Colonic mucosa (tissue), 4 donors: ENCODE data around the gene GASK1A. TPM values are rescaled to one million over a fixed set of nuclear protein-coding genes. Genes with fewer than 3 reads are reported as not detected.

ENCODE experiments used
- DNase-seq: peaks from one replicate; pipeline ENCODE4 v3.0.0-alpha.2; 2020
- H3K27ac ChIP-seq: fragments of 200-600 bp; one replicate; pipeline ENCODE4 v1.8.0; 2021
- H3K27me3 ChIP-seq: fragments of 200-600 bp; one replicate; pipeline ENCODE4 v1.8.0; 2021
- H3K36me3 ChIP-seq: fragments of 200-600 bp; one replicate; pipeline ENCODE4 v1.8.0; 2021
- H3K4me1 ChIP-seq: fragments of 200-600 bp; one replicate; pipeline ENCODE4 v1.8.0; 2021; ENCODE audit warnings: mild to moderate bottlenecking
- H3K4me3 ChIP-seq: fragments of 200-600 bp; one replicate; pipeline ENCODE4 v1.8.0; 2021
- H3K9ac ChIP-seq, 2 donors: one replicate each; pipeline ENCODE4 v1.7.0; 2013; ENCODE audit warnings: control low read depth in 2 of 2, low read depth in 2 of 2, low read length in 2 of 2
- H3K9me3 ChIP-seq: fragments of 200-600 bp; one replicate; pipeline ENCODE4 v1.8.0; 2021
- intact Hi-C: fragments of 100-400 bp; cut with DNase I; formaldehyde crosslinking; loops from one replicate; pipeline ENCODE4 v1.14.1; 2022
- total RNA-seq, 2 donors: library from RNA; stranded (reverse); fragmentation: NEBNext Ultra II Directional in 1 of 2; extraction: Animal tissue kit (Norgen Biotek cat#: 25700) in 1 of 2; gene quantifications; one replicate each; pipeline ENCODE4 v1.2.1, GENCODE V29; 2021
- TF ChIP-seq, protein P1 (sequence below): fragments of 200-600 bp; IDR thresholded peaks from one replicate; pipeline ENCODE4 v1.8.0; 2022; ENCODE audit warnings: antibody characterized with exemption, mild to moderate bottlenecking
- donor health status: healthy.
- donor health status: DM: no; HTN: no; CAD: no.
- donor health status: DM: no; HTN: no; CAD: no.

The GASK1A gene
- total RNA-seq, 2 donors from 2014 or later: 1.3 to 2.2 TPM

GRCh38 chr3:43025423-43025822 lies 46.3 kb downstream of the GASK1A start:
- intact Hi-C loops: no loop called here
- Histone ChIP-seq H3K4me1 (no peaks in the 10 kb centered on the region), H3K4me3 (no peak overlapping the region), H3K9ac (no peak overlapping the region), H3K36me3 (no peaks in the 10 kb centered on the region), H3K9me3 (no peaks in the 10 kb centered on the region), H3K27ac (no peak overlapping the region), H3K27me3 (no peaks in the 10 kb centered on the region)
- TF ChIP-seq, protein P1, sequence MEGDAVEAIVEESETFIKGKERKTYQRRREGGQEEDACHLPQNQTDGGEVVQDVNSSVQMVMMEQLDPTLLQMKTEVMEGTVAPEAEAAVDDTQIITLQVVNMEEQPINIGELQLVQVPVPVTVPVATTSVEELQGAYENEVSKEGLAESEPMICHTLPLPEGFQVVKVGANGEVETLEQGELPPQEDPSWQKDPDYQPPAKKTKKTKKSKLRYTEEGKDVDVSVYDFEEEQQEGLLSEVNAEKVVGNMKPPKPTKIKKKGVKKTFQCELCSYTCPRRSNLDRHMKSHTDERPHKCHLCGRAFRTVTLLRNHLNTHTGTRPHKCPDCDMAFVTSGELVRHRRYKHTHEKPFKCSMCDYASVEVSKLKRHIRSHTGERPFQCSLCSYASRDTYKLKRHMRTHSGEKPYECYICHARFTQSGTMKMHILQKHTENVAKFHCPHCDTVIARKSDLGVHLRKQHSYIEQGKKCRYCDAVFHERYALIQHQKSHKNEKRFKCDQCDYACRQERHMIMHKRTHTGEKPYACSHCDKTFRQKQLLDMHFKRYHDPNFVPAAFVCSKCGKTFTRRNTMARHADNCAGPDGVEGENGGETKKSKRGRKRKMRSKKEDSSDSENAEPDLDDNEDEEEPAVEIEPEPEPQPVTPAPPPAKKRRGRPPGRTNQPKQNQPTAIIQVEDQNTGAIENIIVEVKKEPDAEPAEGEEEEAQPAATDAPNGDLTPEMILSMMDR: no peak
- DNase-seq: no peak

DNA sequence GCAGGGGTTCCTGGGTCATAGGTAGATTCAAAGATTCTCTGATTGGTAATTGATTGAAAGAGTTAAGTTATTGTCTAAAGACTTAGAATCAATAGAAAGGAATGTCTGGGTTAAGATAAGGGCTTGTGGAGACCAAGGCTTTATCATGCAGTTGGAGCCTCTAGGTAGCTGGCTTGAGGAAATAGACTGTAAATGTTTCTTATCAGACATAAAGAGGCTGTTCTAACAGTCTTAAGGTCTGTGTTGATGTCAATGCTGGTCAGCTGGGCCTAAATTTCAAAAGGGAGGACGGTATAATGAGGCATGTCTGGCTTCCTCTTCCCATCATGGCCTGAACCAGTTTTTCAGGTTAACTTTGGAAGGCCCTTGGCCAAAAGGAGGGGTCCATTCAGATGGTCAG lies 48.9 kb downstream of the GASK1A start:
- TF ChIP-seq, protein P1: no peak
- no peak overlapping the region for H3K27ac ChIP-seq

DNA sequence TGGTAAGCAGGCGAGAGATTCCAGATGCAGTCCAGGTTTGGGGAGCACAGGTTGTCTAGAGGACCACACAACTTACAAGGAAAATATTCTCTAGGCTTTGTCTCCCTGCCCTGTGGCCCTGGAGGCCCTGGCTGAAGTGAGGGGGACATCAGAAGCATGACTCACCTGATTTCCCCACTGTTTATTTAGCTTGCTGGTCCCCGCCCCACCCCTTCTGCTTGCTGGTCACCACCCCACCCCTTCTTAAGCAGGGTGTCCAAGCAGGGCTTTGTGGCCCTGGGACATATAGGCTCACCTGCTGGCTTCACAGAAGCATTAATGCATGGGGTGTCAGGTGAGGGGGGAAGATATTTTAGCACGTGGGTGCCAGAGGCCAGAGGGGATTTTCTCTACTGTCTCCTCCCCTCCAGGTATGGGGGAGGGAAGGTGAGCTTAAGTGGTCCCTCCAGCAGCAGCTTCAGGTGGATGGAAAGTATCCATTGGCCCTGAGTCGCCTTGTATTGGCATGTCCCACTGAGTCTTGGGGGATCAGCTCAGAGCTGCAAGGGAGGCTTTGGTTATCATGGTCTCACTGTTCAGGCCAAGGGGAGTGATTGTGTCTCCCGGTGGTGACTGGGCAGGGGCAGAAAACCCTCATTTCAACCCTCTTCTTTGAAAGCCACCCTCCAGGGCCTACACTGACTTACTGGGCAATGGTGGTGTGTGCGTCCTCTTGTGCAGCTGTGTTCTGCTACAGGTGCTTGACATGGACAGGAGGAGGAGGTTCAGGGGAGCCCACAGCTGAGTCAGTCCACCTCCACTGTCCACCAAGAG lies 49.8 kb downstream of the GASK1A start:
- no peaks in the 10 kb centered on the region for H3K9me3 ChIP-seq
- H3K36me3 ChIP-seq: no peaks in the 10 kb centered on the region
- H3K27me3 ChIP-seq: no peaks in the 10 kb centered on the region
- TF ChIP-seq, protein P1: no peak
- no peak for DNase-seq
- no peaks in the 10 kb centered on the region for H3K4me1 ChIP-seq
- no peak overlapping the region for H3K27ac ChIP-seq
- no peak overlapping the region for H3K9ac ChIP-seq
- intact Hi-C loops: no loop called here
- no peak overlapping the region for H3K4me3 ChIP-seq

More for the DNA sequence above, 48.9 kb downstream of the GASK1A start:
- no peaks in the 10 kb centered on the region for H3K36me3 ChIP-seq
- DNase-seq: no peak
- H3K9me3 ChIP-seq: no peaks in the 10 kb centered on the region
- no peak overlapping the region for H3K4me3 ChIP-seq
- H3K27me3 ChIP-seq: no peaks in the 10 kb centered on the region
- H3K4me1 ChIP-seq: no peaks in the 10 kb centered on the region
- intact Hi-C loops: no loop called here
- H3K9ac ChIP-seq: no peak overlapping the region

DNA sequence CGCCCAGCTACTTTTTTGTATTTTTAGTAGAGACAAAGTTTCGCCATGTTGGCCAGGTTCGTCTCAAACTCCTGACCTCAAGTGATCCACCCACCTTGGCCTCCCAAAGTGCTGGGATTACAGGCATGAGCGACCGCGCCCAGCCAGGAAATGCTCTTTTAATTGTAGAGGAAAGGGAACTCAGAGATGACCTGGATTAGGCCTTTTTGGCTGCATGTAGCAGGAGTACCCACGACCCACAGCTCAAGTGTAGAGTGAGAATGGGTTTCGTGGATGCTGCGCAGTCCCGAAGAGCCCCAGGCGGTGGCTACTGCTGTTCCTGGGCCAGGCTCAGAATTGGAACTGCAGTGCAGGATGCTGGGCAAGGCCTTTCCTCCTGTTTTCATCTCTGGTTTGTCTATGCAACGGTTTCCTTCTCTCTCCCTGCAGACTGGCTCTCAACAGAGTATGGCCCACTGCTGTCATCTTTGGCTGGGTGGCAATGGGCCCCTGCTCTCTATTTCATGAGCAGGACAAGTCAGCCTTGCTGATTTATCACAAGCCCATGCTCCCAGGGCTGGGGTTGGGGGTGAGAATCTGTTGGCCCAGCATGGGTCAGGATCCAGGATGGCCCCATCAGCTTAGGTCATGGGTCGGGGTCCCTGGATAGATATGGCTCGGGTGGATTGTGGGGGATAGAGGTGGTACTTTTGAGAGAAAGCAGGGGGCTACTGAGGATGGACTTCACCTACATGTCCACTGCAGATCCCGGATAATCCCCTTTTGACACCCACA lies 51.2 kb downstream of the GASK1A start:
- TF ChIP-seq, protein P1: no peak
- no peak overlapping the region for H3K27ac ChIP-seq
- H3K9ac ChIP-seq: no peak overlapping the region
- H3K9me3 ChIP-seq: no peaks in the 10 kb centered on the region
- H3K27me3 ChIP-seq: no peaks in the 10 kb centered on the region
- no peaks in the 10 kb centered on the region for H3K4me1 ChIP-seq
- no peak overlapping the region for H3K4me3 ChIP-seq
- no peak for DNase-seq
- H3K36me3 ChIP-seq: no peaks in the 10 kb centered on the region
- intact Hi-C loops: no loop called here

GRCh38 chr3:43031485-43031884 lies 52.4 kb downstream of the GASK1A start:
- intact Hi-C loops: no loop called here
- Histone ChIP-seq H3K9me3 (no peaks in the 10 kb centered on the region), H3K9ac (no peak overlapping the region), H3K27me3 (no peaks in the 10 kb centered on the region), H3K27ac (no peak overlapping the region), H3K36me3 (no peaks in the 10 kb centered on the region), H3K4me3 (no peak overlapping the region), H3K4me1 (no peaks in the 10 kb centered on the region)
- DNase-seq: no peak
- TF ChIP-seq, protein P1: no peak
